HepG2 (cell line): Measurements from ENCODE around the gene RPL37. TPM values are rescaled to one million over a fixed set of nuclear protein-coding genes. Genes with fewer than 3 reads are reported as not detected.

Source experiments
- ATAC-seq: fragments of 200-7000 bp; cut with Tn5 transposase; 3 replicates; pipeline ENCODE4 v1.9.1; 2020; ENCODE audit warnings: mild to moderate bottlenecking, moderate library complexity
- BruUV-seq: library from RNA; stranded (reverse); fragments of 400-500 nt; replicated peaks from 2 replicates; lab custom pipeline; 2021; lab: Mats Ljungman, UMichigan
- CTCF ChIA-PET: fragments of 300-600 bp; formaldehyde crosslinking; extraction: SDS; loops from one replicate; lab custom pipeline; 2021; ENCODE audit warnings: low total read pairs, inconsistent platforms, low intra/inter-chr PET ratio; lab: Yijun Ruan, JAX
- POLR2A ChIA-PET: fragments of 350-600 bp; sonication (Branson Sonifier 250); formaldehyde crosslinking; loops from one replicate; lab custom pipeline; 2020; ENCODE audit warnings: antibody characterized with exemption, inconsistent platforms; lab: Yijun Ruan, JAX
- DNase-seq: peaks from one replicate; pipeline ENCODE4 v3.0.0-alpha.2; 2015; ENCODE audit warnings: low spot score
- FAIRE-seq: peaks from 3 replicates; lab custom pipeline; 2011; peaks lifted over from hg19 to GRCh38; lab: Jason Lieb, UNC
- H2AFZ ChIP-seq: one replicate; pipeline ENCODE4 v1.6.1; 2011; ENCODE audit warnings: low read length, inconsistent platforms
- H3K27ac ChIP-seq: fragments of 300-600 bp; 3 replicates; pipeline ENCODE4 v1.8.0; 2011; ENCODE audit warnings: mixed run types, mild to moderate bottlenecking, mixed read lengths, low read length, inconsistent platforms; ENCODE audit not compliant: insufficient read depth; ENCODE audit errors: extremely low read length
- H3K27me3 ChIP-seq, 2 experiments: fragments of 200-600 bp in 1 of 2; 2 replicates in 1 of 2; 3 replicates in 1 of 2; pipeline versions ENCODE4 v1.6.0 to v1.8.0; 2011; ENCODE audit warnings: low read length in 2 of 2, mild to moderate bottlenecking in 2 of 2, moderate library complexity in 2 of 2, inconsistent platforms in 1 of 2; ENCODE audit not compliant: insufficient read depth in 2 of 2, control insufficient read depth in 1 of 2
- H3K36me3 ChIP-seq, 2 experiments: fragments of 200-600 bp in 1 of 2; replicated peaks in 1 of 2; 2 replicates in 1 of 2; 3 replicates in 1 of 2; pipeline versions ENCODE4 v1.5.1 to v1.8.0; 2011; ENCODE audit warnings: low read length in 2 of 2, inconsistent platforms in 1 of 2; ENCODE audit not compliant: insufficient read depth in 2 of 2, control insufficient read depth in 1 of 2
- H3K4me1 ChIP-seq: 2 replicates; pipeline ENCODE4 v1.5.1; 2012; ENCODE audit warnings: low read length, inconsistent platforms; ENCODE audit not compliant: insufficient read depth
- H3K4me2 ChIP-seq: 2 replicates; pipeline ENCODE4 v1.6.0; 2011; ENCODE audit warnings: low read depth, low read length, inconsistent platforms
- H3K4me3 ChIP-seq, 3 experiments: fragments of 200-600 bp in 1 of 3; sonication (generic), shearing (Covaris generic) in 1 of 3; replicated peaks in 1 of 3; 2 replicates each; pipeline ENCODE4 v1.5.1; 2011 to 2016; ENCODE audit warnings: low read length in 3 of 3, inconsistent platforms in 2 of 3, low read depth in 2 of 3, mild to moderate bottlenecking in 2 of 3, control low read depth in 1 of 3, mixed read lengths in 1 of 3; ENCODE audit not compliant: insufficient read depth in 1 of 3
- H3K79me2 ChIP-seq: one replicate; pipeline ENCODE4 v1.6.1; 2011; ENCODE audit warnings: low read length, inconsistent platforms; ENCODE audit not compliant: insufficient read depth
- H3K9ac ChIP-seq: 2 replicates; pipeline ENCODE4 v1.6.0; 2011; ENCODE audit warnings: mild to moderate bottlenecking, low read depth, low read length, inconsistent platforms; ENCODE audit not compliant: insufficient read depth
- H3K9me3 ChIP-seq: 2 replicates; pipeline ENCODE4 v1.5.1; 2012; ENCODE audit warnings: mild to moderate bottlenecking, low read length
- H4K20me1 ChIP-seq: 2 replicates; pipeline ENCODE4 v1.6.0; 2011; ENCODE audit warnings: inconsistent platforms, mild to moderate bottlenecking, low read length, moderate library complexity; ENCODE audit not compliant: insufficient read depth
- MAFF ChIP-seq: IDR thresholded peaks from 2 replicates; pipeline ENCODE4 v1.6.1; 2011; ENCODE audit warnings: low read depth, low read length, improper control_type of control experiment
- MAFK ChIP-seq, 2 experiments: IDR thresholded peaks in 1 of 2; conservative IDR thresholded peaks in 1 of 2; 2 replicates each; pipeline ENCODE4 v1.6.1; 2011; ENCODE audit warnings: improper control_type of control experiment in 2 of 2, low read length in 2 of 2
- SETDB1 ChIP-seq: sonication (generic); formaldehyde crosslinking; IDR thresholded peaks from 2 replicates; pipeline ENCODE4 v1.5.1; 2020; ENCODE audit warnings: missing genetic modification reagents, mild to moderate bottlenecking, borderline replicate concordance
- TBX2 ChIP-seq: sonication (generic); formaldehyde crosslinking; IDR thresholded peaks from 2 replicates; pipeline ENCODE4 v1.5.0; 2020; ENCODE audit warnings: missing genetic modification reagents, mild to moderate bottlenecking, borderline replicate concordance
- ZNF292 ChIP-seq: sonication (generic); formaldehyde crosslinking; IDR thresholded peaks from 2 replicates; pipeline ENCODE4 v1.8.1; 2022; ENCODE audit warnings: mild to moderate bottlenecking, low read depth, missing genetic modification reagents, borderline replicate concordance
- ZNF335 ChIP-seq: sonication (generic); formaldehyde crosslinking; IDR thresholded peaks from 2 replicates; pipeline ENCODE4 v1.4.0; 2020; ENCODE audit warnings: missing genetic modification reagents
- ZNF431 ChIP-seq: sonication (generic); formaldehyde crosslinking; IDR thresholded peaks from 2 replicates; pipeline ENCODE4 v1.9.0; 2022; ENCODE audit warnings: missing genetic modification reagents, low read depth, mild to moderate bottlenecking, borderline replicate concordance
- ZNF598 ChIP-seq: sonication (generic); formaldehyde crosslinking; IDR thresholded peaks from 2 replicates; pipeline ENCODE4 v1.5.1; 2020; ENCODE audit warnings: mild to moderate bottlenecking, missing genetic modification reagents, borderline replicate concordance
- ZNF776 ChIP-seq: sonication (generic); formaldehyde crosslinking; IDR thresholded peaks from 2 replicates; pipeline ENCODE4 v1.4.0; 2020; ENCODE audit warnings: mild to moderate bottlenecking, missing genetic modification reagents
- WGBS: methylation state at CpG from one replicate; pipeline ENCODE4 v1.1.6; 2017; ENCODE audit warnings: low lambda C conversion rate; 5-methylcytosine and 5-hydroxymethylcytosine counted together
- in situ Hi-C: cut with HindIII; loops from 2 replicates; pipeline ENCODE4 v1.10.0; 2017; ENCODE audit warnings: low pct_unique_long_range_greater_than_20kb; ENCODE audit not compliant: extremely low pct_ligation_motif_present
- intact Hi-C: fragments of 100-400 bp; cut with micrococcal nuclease; formaldehyde crosslinking; loops from one replicate; pipeline ENCODE4 v1.10.0; 2022; ENCODE audit not compliant: unreplicated experiment
- polyA plus RNA-seq, 8 experiments: library from polyadenylated mRNA; depleted of rRNA in 3 of 8; stranded (reverse) in 7 of 8; unstranded in 1 of 8; fragments of >200 nt; fragmentation: Illumina TruSeq in 4 of 8; extraction: Trizol in 4 of 8; gene quantifications; 2 replicates each; pipeline versions ENCODE4 v1.2.1 to v1.2.3, GENCODE V29; 2011 to 2016; ENCODE audit warnings: low read depth in 4 of 8, missing spikeins in 1 of 8, mixed read lengths in 1 of 8; ENCODE audit not compliant: insufficient read depth in 1 of 8
- total RNA-seq, 5 experiments: library from RNA; depleted of rRNA; stranded (reverse); fragments of >200 nt; fragmentation: Illumina TruSeq; extraction: Trizol; gene quantifications; 2 replicates each; pipeline ENCODE4 v1.2.3, GENCODE V29; 2016; ENCODE audit warnings: low read depth in 1 of 5
- TF ChIP-seq, protein P1 (sequence below): sonication (generic); formaldehyde crosslinking; IDR thresholded peaks from 2 replicates; pipeline ENCODE4 v1.4.0; 2020; ENCODE audit warnings: missing genetic modification reagents, borderline replicate concordance
- TF ChIP-seq, protein P2 (sequence below): fragments of 450-650 bp; IDR thresholded peaks from 2 replicates; pipeline ENCODE4 v1.6.1; 2017; ENCODE audit warnings: mild to moderate bottlenecking

The RPL37 gene
- total and polyA plus RNA-seq, 2 of the 13 experiments (the other 11 are each of a cell fraction or from before 2014, with no cell fraction given), result 1,981 to 3,367 TPM

DNA sequence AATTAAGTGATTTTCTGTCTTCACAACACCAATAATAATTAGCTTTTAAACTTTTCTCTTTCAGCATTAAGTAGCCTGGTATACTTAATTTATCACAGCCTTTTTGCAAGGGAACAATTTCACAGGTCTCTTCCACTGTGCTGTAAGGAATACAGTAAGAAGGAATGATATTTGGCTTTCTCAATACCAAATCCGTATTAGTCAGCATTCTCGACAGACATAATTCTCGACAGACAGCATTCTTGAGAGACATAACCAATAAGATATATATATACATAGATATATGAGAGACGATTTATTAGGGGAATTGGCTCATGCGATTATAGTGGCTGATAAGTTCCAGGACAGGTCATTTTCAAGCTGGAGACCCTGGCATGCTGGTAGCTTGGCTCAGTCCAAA, 54.8 kb downstream of the RPL37 start:
- TF ChIP-seq MAFK (conservative IDR thresholded peaks at IDR 0.05 in 1 of 2, IDR thresholded peaks at IDR 0.05 in 1 of 2; ENCODE audit: low read length in 2 of 2) (peak; percentile 53 to 81; a peak in 3 of 4 replicates), ZNF335 (no peak), MAFF (peak; percentile 69), ZNF776 (no peak)
- CTCF ChIA-PET, result no interaction called here
- no peak overlapping the region for H3K9ac ChIP-seq
- no peaks in the 10 kb centered on the region for H3K9me3 ChIP-seq
- H3K4me2 ChIP-seq, result no peak overlapping the region
- 98% methylated on average over 5 of the region's 5 CpGs for WGBS
- no peaks in the 10 kb centered on the region for H3K27me3 ChIP-seq
- in situ Hi-C loops (no loop called here), intact Hi-C loops (loop anchor here (10.0 kb wide), 1 partner anchor 1705 kb away; the partner anchor contains the start of gene RICTOR)
- H4K20me1 ChIP-seq, result peaks cover 3% of the 10 kb centered on the region; the same call in 1 of the 2 replicates
- H3K79me2 ChIP-seq, result peaks cover 77% of the 10 kb centered on the region
- no peak overlapping the region for H2AFZ ChIP-seq
- FAIRE-seq (no peak), DNase-seq (no peak), ATAC-seq (no peak)
- peaks cover 6 to 15% of the 10 kb centered on the region in 2 experiments for H3K36me3 ChIP-seq
- H3K4me3 ChIP-seq, result no peak overlapping the region
- H3K27ac ChIP-seq, result peak overlapping the region; percentile 31
- no TSS peak for BruUV-seq
- POLR2A ChIA-PET, result no interaction called here
- H3K4me1 ChIP-seq, result peaks cover 70% of the 10 kb centered on the region

DNA sequence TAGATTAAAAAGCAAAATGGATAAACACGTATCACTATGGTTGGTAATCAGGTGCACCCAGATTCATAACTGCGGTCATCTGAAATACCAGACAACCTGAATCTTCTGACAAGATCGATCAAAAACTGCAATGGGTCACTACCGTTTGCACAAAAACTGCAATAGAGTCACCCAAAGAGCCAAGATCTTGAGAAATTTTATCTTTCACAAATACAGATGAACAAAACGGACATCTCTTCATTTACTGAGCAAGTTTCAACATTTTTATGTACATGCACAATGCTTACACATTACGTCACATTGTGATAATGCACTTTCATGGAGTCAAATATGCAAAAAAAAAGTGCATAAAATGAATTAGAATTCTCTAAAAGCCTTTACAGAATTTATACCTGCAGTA, 55.5 kb downstream of the RPL37 start:
- no peaks in the 10 kb centered on the region for H3K9me3 ChIP-seq
- WGBS, result 80% methylated on average over 6 of the region's 6 CpGs
- no peak overlapping the region for H3K4me3 ChIP-seq
- DNase-seq, result no peak
- no peak for ATAC-seq
- intact Hi-C loops (no loop called here), in situ Hi-C loops (no loop called here)
- ChIA-PET CTCF (no interaction called here), POLR2A (no interaction called here)
- H3K27ac ChIP-seq, result no peak overlapping the region
- H3K4me1 ChIP-seq, result peaks cover 63% of the 10 kb centered on the region
- no TSS peak for BruUV-seq
- no peak overlapping the region for H2AFZ ChIP-seq
- H3K9ac ChIP-seq, result no peak overlapping the region
- peaks cover 71% of the 10 kb centered on the region for H3K79me2 ChIP-seq
- TF ChIP-seq TBX2 (CRISPR knock-in tag), result no peak
- no peak for TF ChIP-seq ZNF598 (CRISPR knock-in tag)
- TF ChIP-seq, protein P1, sequence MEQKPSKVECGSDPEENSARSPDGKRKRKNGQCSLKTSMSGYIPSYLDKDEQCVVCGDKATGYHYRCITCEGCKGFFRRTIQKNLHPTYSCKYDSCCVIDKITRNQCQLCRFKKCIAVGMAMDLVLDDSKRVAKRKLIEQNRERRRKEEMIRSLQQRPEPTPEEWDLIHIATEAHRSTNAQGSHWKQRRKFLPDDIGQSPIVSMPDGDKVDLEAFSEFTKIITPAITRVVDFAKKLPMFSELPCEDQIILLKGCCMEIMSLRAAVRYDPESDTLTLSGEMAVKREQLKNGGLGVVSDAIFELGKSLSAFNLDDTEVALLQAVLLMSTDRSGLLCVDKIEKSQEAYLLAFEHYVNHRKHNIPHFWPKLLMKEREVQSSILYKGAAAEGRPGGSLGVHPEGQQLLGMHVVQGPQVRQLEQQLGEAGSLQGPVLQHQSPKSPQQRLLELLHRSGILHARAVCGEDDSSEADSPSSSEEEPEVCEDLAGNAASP, result no peak
- no peak for TF ChIP-seq ZNF292 (CRISPR knock-in tag)
- TF ChIP-seq SETDB1 (CRISPR knock-in tag), result no peak
- no peak for TF ChIP-seq ZNF431 (CRISPR knock-in tag)
- TF ChIP-seq, protein P2, sequence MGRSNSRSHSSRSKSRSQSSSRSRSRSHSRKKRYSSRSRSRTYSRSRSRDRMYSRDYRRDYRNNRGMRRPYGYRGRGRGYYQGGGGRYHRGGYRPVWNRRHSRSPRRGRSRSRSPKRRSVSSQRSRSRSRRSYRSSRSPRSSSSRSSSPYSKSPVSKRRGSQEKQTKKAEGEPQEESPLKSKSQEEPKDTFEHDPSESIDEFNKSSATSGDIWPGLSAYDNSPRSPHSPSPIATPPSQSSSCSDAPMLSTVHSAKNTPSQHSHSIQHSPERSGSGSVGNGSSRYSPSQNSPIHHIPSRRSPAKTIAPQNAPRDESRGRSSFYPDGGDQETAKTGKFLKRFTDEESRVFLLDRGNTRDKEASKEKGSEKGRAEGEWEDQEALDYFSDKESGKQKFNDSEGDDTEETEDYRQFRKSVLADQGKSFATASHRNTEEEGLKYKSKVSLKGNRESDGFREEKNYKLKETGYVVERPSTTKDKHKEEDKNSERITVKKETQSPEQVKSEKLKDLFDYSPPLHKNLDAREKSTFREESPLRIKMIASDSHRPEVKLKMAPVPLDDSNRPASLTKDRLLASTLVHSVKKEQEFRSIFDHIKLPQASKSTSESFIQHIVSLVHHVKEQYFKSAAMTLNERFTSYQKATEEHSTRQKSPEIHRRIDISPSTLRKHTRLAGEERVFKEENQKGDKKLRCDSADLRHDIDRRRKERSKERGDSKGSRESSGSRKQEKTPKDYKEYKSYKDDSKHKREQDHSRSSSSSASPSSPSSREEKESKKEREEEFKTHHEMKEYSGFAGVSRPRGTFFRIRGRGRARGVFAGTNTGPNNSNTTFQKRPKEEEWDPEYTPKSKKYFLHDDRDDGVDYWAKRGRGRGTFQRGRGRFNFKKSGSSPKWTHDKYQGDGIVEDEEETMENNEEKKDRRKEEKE, result no peak
- H3K27me3 ChIP-seq, result no peaks in the 10 kb centered on the region
- H3K36me3 ChIP-seq, result peaks cover 7 to 18% of the 10 kb centered on the region in 2 experiments
- peaks cover 3% of the 10 kb centered on the region; the same call in 1 of the 2 replicates for H4K20me1 ChIP-seq
- no peak overlapping the region for H3K4me2 ChIP-seq
- no peak for FAIRE-seq
